Activated T-cell treated with anti-CD3 and anti-CD28 coated beads for 24 hours (primary cell): ENCODE results near the gene L3MBTL4.
"Not testable (repeated sequence)": the region's sequence is repeated elsewhere in the genome, so short reads cannot be mapped to it uniquely, and the experiment has no call there.

Source experiments
- DNase-seq: peaks from one replicate; pipeline ENCODE4 v3.0.0-alpha.2; 2020; ENCODE audit warnings: low read depth

The L3MBTL4 gene

DNA sequence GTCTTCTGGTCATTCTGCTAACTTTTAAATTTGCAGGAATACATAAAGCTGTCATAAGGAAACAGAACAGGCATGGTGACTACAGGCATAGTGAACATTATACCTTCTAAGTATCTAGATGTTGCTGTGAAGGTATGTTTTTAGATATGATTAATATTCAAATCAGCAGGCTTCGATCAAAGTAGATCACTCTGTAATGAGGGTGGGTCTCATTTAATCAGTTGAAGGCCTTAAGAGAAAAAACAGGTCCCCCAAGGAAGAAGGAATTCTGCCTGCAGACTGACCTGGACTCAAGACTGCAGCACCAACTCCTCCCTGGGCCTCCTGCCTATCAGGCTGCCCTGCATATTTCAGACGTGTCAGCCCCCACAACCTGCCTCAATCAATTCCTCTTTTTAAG, 104.0 kb downstream of the L3MBTL4 start:
- no peak for DNase-seq

DNA sequence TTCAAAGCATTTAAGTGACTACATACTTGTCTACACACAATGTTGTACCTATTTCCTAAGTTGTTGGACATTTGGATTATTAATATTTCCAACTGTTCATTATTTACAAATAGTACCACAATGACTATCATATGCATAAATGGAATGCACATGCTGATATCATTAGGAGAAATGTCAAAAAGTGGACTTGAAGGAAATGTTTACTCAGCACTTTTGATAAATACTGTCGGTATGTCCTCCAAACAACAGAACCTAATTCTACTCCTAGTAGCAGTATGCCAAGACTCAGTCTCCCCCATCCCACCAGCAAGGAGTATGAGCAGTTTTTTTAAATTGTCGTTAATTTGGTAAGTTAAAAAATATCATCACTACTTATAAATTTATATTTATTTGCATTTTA, 116.8 kb downstream of the L3MBTL4 start:
- no peak for DNase-seq

- no peak for DNase-seq
Measured at GRCh38 chr18:6294148-6294784, 120.4 kb downstream of the L3MBTL4 start.

DNA sequence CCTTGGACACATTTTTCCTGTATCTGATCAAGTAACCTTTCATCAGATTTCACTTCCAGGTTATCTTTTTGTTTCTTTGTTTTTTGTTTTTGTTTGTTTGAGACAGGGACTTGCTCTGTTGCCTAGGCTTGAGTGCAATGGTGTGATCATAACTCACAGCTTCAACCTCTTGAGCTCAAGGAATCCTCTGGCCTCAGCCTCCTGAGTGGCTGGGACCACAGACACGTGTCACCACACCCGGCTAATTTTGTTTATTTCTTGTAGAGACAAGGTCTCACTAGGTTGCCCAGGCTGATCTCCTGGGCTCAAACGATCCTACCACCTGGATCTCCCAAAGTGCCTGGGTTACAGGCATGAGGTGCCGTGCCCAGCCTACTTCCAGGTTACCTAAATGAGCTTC, 124.9 kb downstream of the L3MBTL4 start:
- DNase-seq = no peak

GRCh38 chr18:6286585-6286984, 128.1 kb downstream of the L3MBTL4 start:
- DNase-seq = no peak

DNA sequence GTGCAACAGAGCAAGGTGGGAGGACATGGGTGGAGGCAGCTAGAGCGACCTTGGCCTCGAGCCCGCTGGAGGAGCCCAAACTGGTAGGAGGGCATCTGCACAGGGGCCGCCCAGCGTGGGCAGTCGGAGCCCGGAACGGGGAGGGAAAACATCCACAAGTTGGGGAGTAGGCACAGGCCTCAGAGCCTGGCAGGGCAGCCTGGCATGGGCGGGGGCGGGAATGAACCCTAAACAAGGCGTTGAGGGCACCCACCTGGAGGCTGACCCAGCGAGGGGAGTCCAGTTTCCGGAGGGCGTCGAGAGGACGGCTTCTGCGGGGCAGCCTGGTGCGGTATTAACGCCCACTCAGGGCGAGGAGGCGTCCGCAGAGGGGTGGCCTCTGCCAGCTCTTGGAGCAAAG, 129.9 kb downstream of the L3MBTL4 start:
- no peak for DNase-seq

DNA sequence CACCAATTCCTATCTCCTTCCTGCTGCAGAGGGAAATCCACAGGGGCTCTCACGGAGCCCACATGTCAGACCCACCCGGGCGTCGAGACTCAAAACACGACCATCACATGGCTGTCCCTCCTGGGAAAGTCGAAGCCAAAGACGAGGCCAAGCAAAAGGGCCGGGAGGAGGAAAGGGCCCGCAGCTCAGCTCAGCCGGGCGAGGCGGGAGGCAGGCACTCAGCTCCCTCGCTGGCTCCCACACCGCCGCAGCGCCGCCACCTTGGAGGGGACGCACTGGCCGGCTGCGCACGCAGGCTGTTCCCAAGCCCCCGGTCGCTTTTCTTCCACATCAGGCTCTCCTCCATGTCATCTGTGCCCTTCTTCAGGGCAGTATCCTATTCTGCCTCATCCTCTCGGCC, 130.4 kb downstream of the L3MBTL4 start:
- DNase-seq = no peak

DNA sequence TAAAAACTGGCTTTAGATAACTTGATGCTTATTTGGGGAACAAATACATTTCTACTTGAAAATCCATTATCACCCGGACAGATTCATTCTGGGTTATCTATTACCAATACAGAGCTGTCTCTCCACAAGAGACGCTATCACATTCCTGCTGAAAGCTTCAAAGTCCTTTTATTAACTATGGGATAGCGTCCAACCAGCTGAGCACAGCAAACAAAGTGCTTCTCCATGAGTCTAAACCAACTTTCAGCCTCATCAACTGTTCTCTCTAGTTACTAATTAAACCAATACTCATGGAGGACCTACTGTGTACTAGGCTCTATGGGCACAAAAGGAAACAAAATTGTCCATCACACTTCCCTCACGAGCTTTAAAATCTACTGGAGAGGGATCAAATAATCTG, 132.8 kb downstream of the L3MBTL4 start:
- DNase-seq = no peak

GRCh38 chr18:6280211-6280743, 134.4 kb downstream of the L3MBTL4 start:
- DNase-seq = no peak

DNA sequence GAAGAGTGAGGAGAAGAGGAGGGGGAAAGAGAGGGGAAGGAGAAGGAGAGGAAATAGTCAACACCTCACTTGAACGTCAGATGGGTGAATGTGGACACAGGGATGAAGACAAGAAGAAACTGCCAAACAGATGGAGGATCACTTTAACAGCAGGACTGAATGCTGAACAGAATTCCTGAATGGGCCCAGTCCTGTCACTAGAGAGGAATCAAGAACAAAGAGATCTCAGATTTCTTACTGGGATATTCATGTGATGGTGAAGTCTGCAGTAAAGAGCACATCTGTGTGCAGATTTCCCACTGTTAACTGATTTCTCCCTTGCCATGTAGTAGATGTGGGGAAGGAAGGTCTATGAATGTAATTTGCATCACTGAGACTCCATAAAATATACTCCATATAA, 135.4 kb downstream of the L3MBTL4 start:
- no peak for DNase-seq

GRCh38 chr18:6273423-6273822, 141.3 kb downstream of the L3MBTL4 start:
- DNase-seq = no peak

GRCh38 chr18:6272144-6272543, 142.6 kb downstream of the L3MBTL4 start:
- DNase-seq = not testable (repeated sequence)

DNA sequence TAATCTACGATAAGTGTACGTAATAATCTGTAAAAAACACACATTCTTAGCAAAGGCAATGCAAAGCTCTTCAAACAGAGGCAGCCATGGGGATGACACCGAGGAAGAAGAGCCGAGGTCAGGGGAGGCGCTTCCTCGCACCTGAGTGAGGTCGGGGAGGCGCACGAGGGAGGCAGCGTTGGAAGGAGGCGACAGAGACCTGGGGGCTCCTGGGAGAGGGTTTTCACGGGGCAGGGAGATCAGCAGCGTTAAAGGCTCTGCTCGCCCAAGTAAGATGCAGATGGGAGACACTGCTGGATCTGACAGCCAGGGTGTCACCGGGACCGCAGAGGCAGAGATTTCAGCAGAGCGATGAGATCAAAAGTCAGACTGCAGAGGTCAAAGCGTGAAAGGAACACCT, 143.1 kb downstream of the L3MBTL4 start:
- no peak for DNase-seq

- DNase-seq = no peak
Measured at GRCh38 chr18:6270771-6271216, 143.9 kb downstream of the L3MBTL4 start.

DNA sequence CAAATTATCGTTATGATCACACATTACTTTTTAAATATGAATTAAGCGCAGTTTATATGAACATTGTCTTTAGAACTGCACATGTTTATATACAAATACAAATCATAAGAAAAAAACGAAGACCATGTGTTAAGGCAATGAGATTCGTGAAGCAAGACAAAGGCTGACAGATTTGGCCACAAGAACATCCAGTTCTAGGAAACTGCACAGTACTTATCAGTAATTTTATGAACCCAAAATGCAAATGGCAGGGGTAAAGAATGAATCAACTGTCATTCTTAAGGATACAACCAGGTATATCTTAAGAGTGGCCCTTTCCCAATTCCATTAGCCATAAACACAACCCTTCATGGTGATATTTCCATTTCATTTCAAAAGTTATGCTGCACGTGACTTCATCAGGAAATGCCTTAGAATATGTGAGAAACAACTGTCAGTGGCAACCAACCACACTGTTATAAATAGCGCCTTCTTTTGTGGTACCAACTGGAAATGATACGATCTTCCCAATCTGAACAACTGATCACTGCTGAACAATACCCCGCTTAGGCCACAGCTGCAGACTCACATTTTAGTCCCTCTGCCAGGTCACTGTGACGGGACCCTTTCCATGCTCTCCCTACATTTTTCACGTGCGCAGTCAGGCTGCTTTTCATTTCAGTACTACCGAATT, 144.9 kb downstream of the L3MBTL4 start:
- DNase-seq = no peak

- no peak for DNase-seq
Measured at GRCh38 chr18:6266212-6266611, 148.5 kb downstream of the L3MBTL4 start.

- no peak for DNase-seq
Measured at GRCh38 chr18:6261938-6262337, 152.8 kb downstream of the L3MBTL4 start.

- DNase-seq = not testable (repeated sequence)
Measured at GRCh38 chr18:6259324-6259723, 155.4 kb downstream of the L3MBTL4 start.

DNA sequence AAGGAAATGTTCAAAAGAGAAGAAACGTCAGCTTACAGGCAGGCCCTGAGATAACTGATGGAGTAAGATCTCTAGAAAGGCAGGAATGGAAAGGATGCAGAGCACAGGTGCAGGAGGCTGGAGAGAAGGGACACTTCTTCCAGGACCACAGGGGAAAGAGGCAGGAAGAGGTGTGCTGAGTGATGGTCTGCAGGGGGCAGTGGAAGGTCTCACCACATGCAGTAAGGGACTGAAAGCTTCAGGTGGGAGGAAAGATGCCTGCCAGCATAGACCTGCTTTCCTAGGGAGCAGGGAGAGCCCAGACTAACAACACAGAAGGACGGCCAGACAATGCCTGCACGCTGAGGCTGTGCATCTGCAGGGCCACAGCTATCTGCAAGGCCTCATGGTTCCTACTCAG, 156.8 kb downstream of the L3MBTL4 start:
- no peak for DNase-seq

GRCh38 chr18:6256521-6256920, 158.2 kb downstream of the L3MBTL4 start:
- no peak for DNase-seq

- DNase-seq = no peak
Measured at GRCh38 chr18:6255886-6256285, 158.8 kb downstream of the L3MBTL4 start.

DNA sequence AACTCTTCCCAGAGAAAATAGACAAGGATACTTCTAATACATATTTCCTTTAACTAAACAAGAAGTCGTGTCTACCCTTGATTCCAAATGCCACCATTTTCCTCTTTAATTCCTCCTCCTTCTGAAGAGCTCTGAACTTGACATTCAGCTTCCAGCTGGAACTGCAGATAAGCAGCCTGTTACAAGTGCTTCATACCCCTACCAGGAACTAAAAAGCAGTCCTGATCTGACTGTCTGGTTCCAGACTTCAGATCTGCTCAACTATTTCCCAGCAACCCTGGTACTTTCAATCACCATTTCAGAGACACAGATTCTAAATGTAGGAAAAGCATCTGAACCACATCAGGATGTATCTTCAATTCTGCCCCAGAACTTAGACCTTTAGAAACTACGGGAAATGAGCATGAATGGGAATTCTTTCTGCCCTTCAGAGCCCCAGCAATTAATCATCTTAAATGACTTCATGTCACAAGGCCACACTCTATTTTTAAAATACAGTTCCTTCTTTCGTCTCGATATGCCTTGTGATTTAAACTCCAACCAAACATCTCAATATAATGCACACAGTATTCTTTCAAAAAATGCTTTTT, 159.5 kb downstream of the L3MBTL4 start:
- DNase-seq = no peak

- DNase-seq = no peak
Measured at GRCh38 chr18:6254456-6254855, 160.3 kb downstream of the L3MBTL4 start.
